Vagina (tissue), 2 donors: ENCODE measurements around the gene CUEDC2.

Experiments
- POLR2A ChIP-seq, 2 donors: fragments of 450-650 bp; IDR thresholded peaks; one replicate each; pipeline ENCODE4 v1.6.1; 2017; ENCODE audit warnings: antibody characterized with exemption in 2 of 2, mild to moderate bottlenecking in 2 of 2, moderate library complexity in 2 of 2
- POLR2AphosphoS5 ChIP-seq, 2 donors: sonication (generic); formaldehyde crosslinking; IDR thresholded peaks; one replicate each; pipeline ENCODE4 v1.9.0; 2017; ENCODE audit warnings: antibody characterized with exemption in 2 of 2, mild to moderate bottlenecking in 2 of 2, low read depth in 1 of 2; ENCODE audit not compliant: insufficient read depth in 1 of 2

DNA sequence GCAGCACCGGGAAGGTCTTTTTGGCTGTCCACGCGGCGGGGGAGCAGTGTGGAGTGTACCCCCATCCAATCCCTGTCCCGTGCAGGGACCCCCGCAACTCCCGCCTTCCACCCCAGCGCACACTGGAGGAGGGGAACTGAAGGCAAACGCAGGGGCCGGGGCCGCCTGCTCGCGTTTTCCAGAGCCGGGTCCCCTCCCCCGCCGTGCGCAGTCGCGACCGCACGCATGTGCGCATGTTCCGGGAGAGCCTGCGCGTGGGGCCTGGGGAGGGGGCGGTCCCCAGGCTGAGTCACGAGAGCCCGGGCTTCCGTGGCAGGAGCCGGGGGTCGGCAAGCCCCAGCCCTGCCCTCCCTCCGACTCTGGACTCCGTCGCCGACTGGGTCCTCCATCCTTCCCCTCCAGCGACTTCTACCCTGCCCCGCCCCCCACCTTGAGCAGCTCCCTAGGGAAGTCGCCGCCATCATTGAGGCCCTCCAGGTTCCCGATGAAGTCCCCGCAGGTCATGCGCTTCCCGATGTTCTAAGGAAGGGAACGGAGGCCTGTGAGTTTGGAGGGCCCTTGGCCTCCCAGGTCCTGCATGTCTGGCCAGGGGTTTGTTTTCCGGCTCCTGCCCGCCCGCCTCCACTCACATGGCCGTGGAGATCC lies 21.8 kb downstream of the CUEDC2 start:
- TF ChIP-seq POLR2A (IDR thresholded peaks at IDR 0.05), result peak in 1 of 2 donors; percentile 27
- TF ChIP-seq POLR2AphosphoS5 (IDR thresholded peaks at IDR 0.05; ENCODE audit: insufficient read depth in 1 of 2, low read depth in 1 of 2), result peak in 1 of 2 donors; percentile 85
